Neural progenitor cell (in vitro differentiated cells): ENCODE results near the gene HIVEP1. TPM values are rescaled to one million over a fixed set of nuclear protein-coding genes. Genes with fewer than 3 reads are reported as not detected.
A peak's percentile ranks its signal among the peaks of the same experiment; 100 is the strongest.

Experiments
- DNase-seq: peaks from one replicate; pipeline ENCODE4 v3.0.0-alpha.2; 2016; ENCODE audit warnings: low spot score
- H2AFZ ChIP-seq: fragments of 200-600 bp; sonication (generic); replicated peaks from 2 replicates; pipeline ENCODE4 v1.6.1; 2016; ENCODE audit warnings: antibody characterized with exemption
- H3F3A ChIP-seq: fragments of 200-600 bp; sonication (generic); 2 replicates; pipeline ENCODE4 v1.6.1; 2016; ENCODE audit warnings: antibody characterized with exemption, low read depth
- H3K27ac ChIP-seq: fragments of 200-600 bp; sonication (generic); 2 replicates; pipeline ENCODE4 v1.5.1; 2016; ENCODE audit warnings: mild to moderate bottlenecking
- H3K27me3 ChIP-seq: fragments of 200-600 bp; sonication (generic); 2 replicates; pipeline ENCODE4 v1.6.1; 2016; ENCODE audit warnings: mild to moderate bottlenecking, moderate library complexity
- H3K36me3 ChIP-seq: fragments of 200-600 bp; sonication (generic); 2 replicates; pipeline ENCODE4 v1.5.1; 2016
- H3K4me1 ChIP-seq: fragments of 200-600 bp; sonication (generic); 2 replicates; pipeline ENCODE4 v1.6.1; 2016; ENCODE audit warnings: mixed run types
- H3K4me2 ChIP-seq: fragments of 200-600 bp; sonication (generic); 2 replicates; pipeline ENCODE4 v1.6.1; 2016
- H3K4me3 ChIP-seq: fragments of 200-600 bp; sonication (generic); 2 replicates; pipeline ENCODE4 v1.5.1; 2016
- H3K79me2 ChIP-seq: fragments of 200-600 bp; sonication (generic); 2 replicates; pipeline ENCODE4 v1.6.1; 2016; ENCODE audit warnings: low read depth
- H3K9ac ChIP-seq: fragments of 200-600 bp; sonication (generic); 2 replicates; pipeline ENCODE4 v1.6.1; 2016
- H3K9me3 ChIP-seq: fragments of 200-600 bp; sonication (generic); 2 replicates; pipeline ENCODE4 v1.5.1; 2016; ENCODE audit warnings: low read depth
- H4K20me1 ChIP-seq: fragments of 200-600 bp; sonication (generic); 2 replicates; pipeline ENCODE4 v1.6.1; 2016; ENCODE audit warnings: low read depth
- H3K27ac Mint-ChIP-seq: 3 replicates; pipeline ENCODE4 v1.8.0; 2021; ENCODE audit warnings: mixed read lengths
- H3K27me3 Mint-ChIP-seq: 2 replicates; pipeline ENCODE4 v1.8.0; 2022; ENCODE audit warnings: low read depth, mild to moderate bottlenecking, inconsistent platforms, moderate library complexity, mixed read lengths; ENCODE audit not compliant: insufficient read depth
- H3K36me3 Mint-ChIP-seq: 3 replicates; pipeline ENCODE4 v1.8.0; 2021; ENCODE audit warnings: mixed read lengths
- H3K4me1 Mint-ChIP-seq: 3 replicates; pipeline ENCODE4 v1.8.0; 2021; ENCODE audit warnings: mixed read lengths
- H3K4me3 Mint-ChIP-seq: 3 replicates; pipeline ENCODE4 v1.8.0; 2021; ENCODE audit warnings: mild to moderate bottlenecking, moderate library complexity, mixed read lengths
- H3K9me3 Mint-ChIP-seq: 3 replicates; pipeline ENCODE4 v1.8.0; 2020; ENCODE audit warnings: mixed read lengths
- EZH2 ChIP-seq: fragments of 200-600 bp; sonication (generic); IDR thresholded peaks from 2 replicates; pipeline ENCODE4 v1.6.1; 2017; ENCODE audit warnings: antibody characterized with exemption, mild to moderate bottlenecking, moderate library complexity
- EZH2phosphoT487 ChIP-seq: fragments of 200-600 bp; sonication (generic); IDR thresholded peaks from 2 replicates; pipeline ENCODE4 v1.6.1; 2017; ENCODE audit warnings: antibody characterized with exemption
- total RNA-seq: library from RNA; depleted of rRNA; stranded (reverse); fragments of >200 nt; gene quantifications from 2 replicates; pipeline ENCODE4 v1.2.3, GENCODE V29; 2015; ENCODE audit warnings: low replicate concordance
- TF ChIP-seq, protein P1 (sequence below): fragments of 200-600 bp; sonication (generic); IDR thresholded peaks from 2 replicates; pipeline ENCODE4 v1.5.1; 2017; ENCODE audit warnings: antibody characterized with exemption, mild to moderate bottlenecking

The HIVEP1 gene
- total RNA-seq, 1 donor from 2014 or later, result 23.3 TPM

GRCh38 chr6:12017263-12017662 lies 5.2 kb downstream of the HIVEP1 start:
- Mint-ChIP-seq H3K4me1 (peaks cover 16% of the 10 kb centered on the region), H3K36me3 (peaks cover 59% of the 10 kb centered on the region), H3K4me3 (no peak overlapping the region), H3K27ac (no peak overlapping the region), H3K9me3 (peaks cover 10% of the 10 kb centered on the region), H3K27me3 (peaks cover 3% of the 10 kb centered on the region)
- TF ChIP-seq, protein P1, sequence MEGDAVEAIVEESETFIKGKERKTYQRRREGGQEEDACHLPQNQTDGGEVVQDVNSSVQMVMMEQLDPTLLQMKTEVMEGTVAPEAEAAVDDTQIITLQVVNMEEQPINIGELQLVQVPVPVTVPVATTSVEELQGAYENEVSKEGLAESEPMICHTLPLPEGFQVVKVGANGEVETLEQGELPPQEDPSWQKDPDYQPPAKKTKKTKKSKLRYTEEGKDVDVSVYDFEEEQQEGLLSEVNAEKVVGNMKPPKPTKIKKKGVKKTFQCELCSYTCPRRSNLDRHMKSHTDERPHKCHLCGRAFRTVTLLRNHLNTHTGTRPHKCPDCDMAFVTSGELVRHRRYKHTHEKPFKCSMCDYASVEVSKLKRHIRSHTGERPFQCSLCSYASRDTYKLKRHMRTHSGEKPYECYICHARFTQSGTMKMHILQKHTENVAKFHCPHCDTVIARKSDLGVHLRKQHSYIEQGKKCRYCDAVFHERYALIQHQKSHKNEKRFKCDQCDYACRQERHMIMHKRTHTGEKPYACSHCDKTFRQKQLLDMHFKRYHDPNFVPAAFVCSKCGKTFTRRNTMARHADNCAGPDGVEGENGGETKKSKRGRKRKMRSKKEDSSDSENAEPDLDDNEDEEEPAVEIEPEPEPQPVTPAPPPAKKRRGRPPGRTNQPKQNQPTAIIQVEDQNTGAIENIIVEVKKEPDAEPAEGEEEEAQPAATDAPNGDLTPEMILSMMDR, result no peak
- TF ChIP-seq EZH2phosphoT487 (no peak), EZH2 (no peak)
- peaks cover 20% of the 10 kb centered on the region for H3F3A ChIP-seq
- H3K9ac ChIP-seq, result no peak overlapping the region
- no peak overlapping the region for H3K4me2 ChIP-seq
- H3K9me3 ChIP-seq, result peaks cover 4% of the 10 kb centered on the region
- no peak overlapping the region for H3K4me3 ChIP-seq
- H4K20me1 ChIP-seq, result no peaks in the 10 kb centered on the region
- H2AFZ ChIP-seq, result no peak overlapping the region
- H3K27ac ChIP-seq, result no peak overlapping the region
- H3K4me1 ChIP-seq, result peaks cover 13% of the 10 kb centered on the region
- no peaks in the 10 kb centered on the region for H3K27me3 ChIP-seq
- DNase-seq, result no peak
- peaks cover 19% of the 10 kb centered on the region for H3K36me3 ChIP-seq
- peaks cover 89% of the 10 kb centered on the region for H3K79me2 ChIP-seq

- peaks cover 18% of the 10 kb centered on the region for H3K4me1 Mint-ChIP-seq
- peaks cover 64% of the 10 kb centered on the region for H3K36me3 Mint-ChIP-seq
- no peak overlapping the region for H3K9ac ChIP-seq
- peaks cover 3% of the 10 kb centered on the region for H3K27me3 Mint-ChIP-seq
- no peak overlapping the region for H2AFZ ChIP-seq
- peaks cover 92% of the 10 kb centered on the region for H3K79me2 ChIP-seq
- no peak overlapping the region for H3K27ac Mint-ChIP-seq
- no peak overlapping the region for H3K4me2 ChIP-seq
- no peaks in the 10 kb centered on the region for H4K20me1 ChIP-seq
- H3K9me3 Mint-ChIP-seq, result peaks cover 10% of the 10 kb centered on the region
- H3K27ac ChIP-seq, result no peak overlapping the region
- peaks cover 4% of the 10 kb centered on the region for H3K9me3 ChIP-seq
- no peaks in the 10 kb centered on the region for H3K27me3 ChIP-seq
- no peak overlapping the region for H3K4me3 ChIP-seq
- H3K36me3 ChIP-seq, result peaks cover 19% of the 10 kb centered on the region
- no peak overlapping the region for H3K4me3 Mint-ChIP-seq
- TF ChIP-seq EZH2 (no peak), EZH2phosphoT487 (no peak)
- TF ChIP-seq, protein P1, result no peak
- peaks cover 16% of the 10 kb centered on the region for H3F3A ChIP-seq
- DNase-seq, result no peak
- peaks cover 18% of the 10 kb centered on the region for H3K4me1 ChIP-seq
These were observed 5.8 kb downstream of the HIVEP1 start for GRCh38 chr6:12017876-12018401.

GRCh38 chr6:12020187-12020791 lies 8.2 kb downstream of the HIVEP1 start:
- peaks cover 93% of the 10 kb centered on the region for H3K79me2 ChIP-seq

More at GRCh38 chr6:12020187-12020791, 8.2 kb downstream of the HIVEP1 start:
- Mint-ChIP-seq H3K27ac (peak overlapping the region; percentile 78), H3K4me3 (no peak overlapping the region), H3K4me1 (peaks cover 7% of the 10 kb centered on the region), H3K9me3 (peaks cover 4% of the 10 kb centered on the region), H3K27me3 (no peaks in the 10 kb centered on the region), H3K36me3 (peaks cover 69% of the 10 kb centered on the region)
- H3K4me1 ChIP-seq, result peaks cover 11% of the 10 kb centered on the region
- H2AFZ ChIP-seq, result no peak overlapping the region
- no peak for DNase-seq
- no peaks in the 10 kb centered on the region for H3K9me3 ChIP-seq
- no peaks in the 10 kb centered on the region for H3F3A ChIP-seq
- no peaks in the 10 kb centered on the region for H3K27me3 ChIP-seq
- H3K9ac ChIP-seq, result no peak overlapping the region
- H4K20me1 ChIP-seq, result no peaks in the 10 kb centered on the region
- no peak overlapping the region for H3K27ac ChIP-seq
- H3K4me3 ChIP-seq, result no peak overlapping the region
- H3K4me2 ChIP-seq, result no peak overlapping the region
- H3K36me3 ChIP-seq, result peaks cover 12% of the 10 kb centered on the region
- TF ChIP-seq EZH2 (no peak), EZH2phosphoT487 (no peak)
- TF ChIP-seq, protein P1, result no peak
